NT2/D1 (cell line): ENCODE measurements around the gene CSNK2A3.

Source experiments
- DNase-seq: peaks from one replicate; pipeline ENCODE4 v3.0.0-alpha.2; 2011; ENCODE audit warnings: low read depth, low spot score
- H3K27me3 ChIP-seq: 2 replicates; pipeline ENCODE4 v1.6.0; 2011; ENCODE audit warnings: mild to moderate bottlenecking; ENCODE audit not compliant: insufficient read length, insufficient read depth
- H3K36me3 ChIP-seq: 2 replicates; pipeline ENCODE4 v1.6.1; 2011; ENCODE audit warnings: mild to moderate bottlenecking, low read length, mixed read lengths; ENCODE audit not compliant: insufficient read depth, insufficient read length
- H3K4me1 ChIP-seq: 2 replicates; pipeline ENCODE4 v1.5.1; 2011; ENCODE audit not compliant: insufficient read depth, insufficient read length
- H3K4me3 ChIP-seq: 2 replicates; pipeline ENCODE4 v1.5.1; 2011; ENCODE audit warnings: low read depth; ENCODE audit not compliant: insufficient read length
- H3K9ac ChIP-seq: 2 replicates; pipeline ENCODE4 v1.6.0; 2011; ENCODE audit warnings: low read depth; ENCODE audit not compliant: insufficient read length
- H3K9me3 ChIP-seq: 2 replicates; pipeline ENCODE4 v1.5.1; 2011; ENCODE audit warnings: mild to moderate bottlenecking, low read length; ENCODE audit not compliant: insufficient read depth
- SUZ12 ChIP-seq: IDR thresholded peaks from 2 replicates; pipeline ENCODE4 v1.6.1; 2011; ENCODE audit not compliant: insufficient read length, insufficient read depth; ENCODE audit errors: extremely low read depth
- YY1 ChIP-seq: IDR thresholded peaks from 2 replicates; pipeline ENCODE4 v1.6.1; 2011; ENCODE audit not compliant: insufficient read length, insufficient read depth
- ZNF274 ChIP-seq: IDR thresholded peaks from 2 replicates; pipeline ENCODE4 v1.6.1; 2011; ENCODE audit warnings: mild to moderate bottlenecking, low read depth, low read length

Gene CSNK2A3

GRCh38 chr11:11302565-11302964 is 50.5 kb downstream of the CSNK2A3 start:
- Histone ChIP-seq H3K36me3 (no peaks in the 10 kb centered on the region), H3K4me1 (no peaks in the 10 kb centered on the region), H3K9me3 (no peaks in the 10 kb centered on the region), H3K27me3 (no peaks in the 10 kb centered on the region), H3K9ac (no peak overlapping the region), H3K4me3 (no peak overlapping the region)
- TF ChIP-seq SUZ12 = no peak
- TF ChIP-seq ZNF274 = no peak
- TF ChIP-seq YY1 = no peak
- no peak for DNase-seq
